Suppressor macrophage treated with lipopolysaccharide for 1 hour (primary cell): ENCODE data around the gene GPR75.

Source experiments
- DNase-seq, 3 donors: peaks; one replicate each; pipeline ENCODE4 v3.0.0-alpha.2; 2020 to 2022

Gene GPR75

GRCh38 chr2:53859206-53860181, at the start of gene GPR75:
TSS of gene GPR75 (minus strand) at chr2:53859967. CDS start at chr2:53854756, 5,211 bp downstream.
- DNase-seq: no peak

DNA sequence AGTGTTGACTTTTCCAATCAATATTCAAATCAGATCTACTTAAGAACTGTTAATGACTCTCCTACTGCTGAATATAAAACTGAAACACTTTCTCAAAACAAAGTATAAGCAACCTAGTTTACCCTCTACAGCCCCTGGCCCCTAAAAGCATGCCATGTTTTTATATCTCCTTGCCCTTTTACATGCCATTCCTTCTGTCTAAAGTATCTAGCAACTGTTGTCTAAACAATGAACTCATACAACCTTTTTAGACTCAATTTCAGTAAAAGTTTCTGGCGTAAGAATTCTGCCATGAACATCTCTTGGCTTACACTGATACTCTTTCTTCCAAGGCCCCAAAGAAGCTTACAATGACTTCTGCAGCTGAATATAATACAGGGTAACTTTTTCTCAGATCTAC, 47.8 kb upstream of the GPR75 start:
- no peak for DNase-seq

DNA sequence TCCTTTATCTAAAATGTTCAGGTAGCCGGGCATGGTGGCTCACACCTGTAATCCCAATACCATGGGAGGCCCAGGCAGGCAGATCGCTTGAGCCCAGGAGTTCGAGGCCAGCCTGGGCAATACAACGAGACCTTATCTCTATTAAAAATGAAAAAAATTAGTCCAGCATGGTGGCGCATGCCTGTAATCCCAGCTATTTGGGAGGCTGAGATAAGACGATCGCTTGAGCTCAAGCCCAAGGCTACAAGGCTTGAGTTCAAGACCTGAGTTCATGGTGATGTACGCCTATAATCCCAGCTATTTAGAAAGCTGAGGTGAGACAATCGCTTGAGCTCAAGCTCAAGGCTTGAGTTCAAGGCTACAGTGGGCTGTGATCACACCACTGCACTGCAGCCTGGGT, 45.6 kb upstream of the GPR75 start:
- DNase-seq: no peak

DNA sequence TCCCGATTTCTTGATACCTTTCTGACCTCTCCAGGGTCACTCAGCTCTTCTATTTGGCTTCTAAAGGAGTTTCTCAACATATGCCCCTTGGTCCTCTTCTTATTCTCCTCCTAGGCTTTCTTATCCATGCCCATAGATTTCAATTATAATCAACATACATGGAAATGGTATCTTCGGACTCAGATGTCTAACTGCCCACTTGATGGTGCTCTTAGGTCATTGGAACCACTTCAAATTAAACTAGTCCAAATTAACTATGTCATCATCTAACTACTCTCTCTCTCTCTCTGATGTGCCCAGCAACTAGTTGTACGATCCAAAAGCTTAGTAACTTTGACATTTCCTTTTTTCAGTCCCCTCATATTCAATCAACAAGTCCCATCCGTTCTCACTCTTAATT, 43.2 kb upstream of the GPR75 start:
- DNase-seq: no peak

GRCh38 chr2:53901192-53901591, 41.4 kb upstream of the GPR75 start:
- DNase-seq: no peak

DNA sequence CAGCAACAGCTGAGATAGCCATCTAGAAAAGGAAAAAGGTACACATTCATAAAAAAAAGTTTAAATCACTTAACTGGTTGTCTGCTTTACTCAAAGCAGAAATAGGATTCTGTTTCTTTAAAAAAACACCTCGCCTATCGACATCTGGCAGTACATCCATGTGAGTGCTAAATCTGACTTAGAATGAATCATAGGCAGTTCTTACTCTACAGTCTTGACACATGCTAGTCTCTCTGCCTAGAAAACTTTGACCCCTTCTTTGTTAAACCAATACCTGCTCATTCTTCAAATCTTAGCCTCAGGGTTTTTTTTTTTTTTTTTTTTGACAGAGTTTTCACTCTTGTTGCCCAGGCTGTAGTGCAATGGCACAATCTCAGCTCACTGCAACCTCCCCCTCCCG, 37.1 kb upstream of the GPR75 start:
- DNase-seq: no peak

GRCh38 chr2:53886406-53887280, 26.9 kb upstream of the GPR75 start:
- DNase-seq: no peak

GRCh38 chr2:53884883-53885282, 25.1 kb upstream of the GPR75 start:
- DNase-seq: no peak

- no peak for DNase-seq
Observed at GRCh38 chr2:53881986-53882385, 22.2 kb upstream of the GPR75 start.

- DNase-seq: no peak
Observed at GRCh38 chr2:53881360-53881759, 21.6 kb upstream of the GPR75 start.

GRCh38 chr2:53880756-53881155, 21.0 kb upstream of the GPR75 start:
- DNase-seq: no peak

DNA sequence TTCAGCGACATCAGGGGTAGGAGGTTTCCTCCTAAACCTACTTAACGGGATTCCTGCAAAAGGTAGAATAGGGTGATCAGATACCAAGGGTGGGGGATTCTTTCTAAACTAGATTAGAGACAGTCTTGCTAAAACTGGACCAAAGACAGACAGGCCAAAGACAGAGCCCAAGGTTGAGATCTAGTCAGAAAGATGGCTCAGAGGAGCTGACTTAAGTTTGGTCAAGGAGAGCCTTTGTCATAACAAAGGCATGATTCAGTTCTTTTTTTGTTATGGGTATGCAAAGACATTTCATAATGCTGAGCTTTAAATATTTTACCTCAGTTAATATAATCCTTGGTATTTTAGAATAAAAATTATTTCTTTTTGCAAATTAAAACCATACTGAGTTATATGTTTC, 17.8 kb upstream of the GPR75 start:
- no peak for DNase-seq

DNA sequence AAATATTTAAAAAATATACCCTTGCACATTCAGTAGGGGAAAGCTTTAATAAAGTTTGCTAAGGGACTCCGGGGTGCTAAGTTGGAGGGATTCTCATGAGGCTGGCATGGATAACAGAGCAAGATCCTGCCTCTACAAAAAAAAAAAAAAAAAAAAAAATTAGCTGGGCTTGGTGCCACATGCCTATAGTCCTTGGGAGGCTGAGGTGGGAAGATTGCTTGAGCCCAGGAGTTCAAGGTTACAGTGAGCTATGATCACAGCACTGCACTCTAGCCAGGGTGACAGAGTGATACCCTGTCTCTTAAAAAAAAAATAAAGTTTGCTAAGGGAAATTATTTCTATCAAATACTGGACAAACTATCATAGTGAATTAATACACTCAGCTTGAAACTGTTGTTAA, 17.3 kb upstream of the GPR75 start:
- DNase-seq: no peak

- DNase-seq: no peak
Observed at GRCh38 chr2:53874401-53874950, 14.7 kb upstream of the GPR75 start.

DNA sequence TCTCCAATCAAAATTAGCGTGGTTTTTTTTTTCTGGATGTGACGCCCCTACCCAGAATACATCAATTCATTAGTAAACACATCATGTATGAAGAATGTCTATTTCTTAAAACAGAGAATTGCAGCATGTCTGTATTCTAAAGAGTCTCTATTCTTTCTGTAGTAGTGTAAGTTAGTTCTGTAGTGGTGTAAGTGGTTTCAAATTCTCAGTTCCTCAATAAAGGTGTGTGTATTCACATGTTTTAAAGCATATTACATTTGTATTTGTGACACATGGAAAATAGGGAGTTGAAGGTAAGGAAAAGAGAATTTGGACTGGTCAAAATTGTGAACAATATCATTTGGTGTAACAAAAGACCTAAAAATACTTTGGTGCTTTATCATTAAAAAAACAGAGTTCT, 8.0 kb upstream of the GPR75 start:
- no peak for DNase-seq

- DNase-seq: no peak
Observed at GRCh38 chr2:53867169-53867568, 7.4 kb upstream of the GPR75 start.

GRCh38 chr2:53865962-53866361, 6.2 kb upstream of the GPR75 start:
- no peak for DNase-seq

GRCh38 chr2:53865264-53865663, 5.5 kb upstream of the GPR75 start:
- DNase-seq: no peak

DNA sequence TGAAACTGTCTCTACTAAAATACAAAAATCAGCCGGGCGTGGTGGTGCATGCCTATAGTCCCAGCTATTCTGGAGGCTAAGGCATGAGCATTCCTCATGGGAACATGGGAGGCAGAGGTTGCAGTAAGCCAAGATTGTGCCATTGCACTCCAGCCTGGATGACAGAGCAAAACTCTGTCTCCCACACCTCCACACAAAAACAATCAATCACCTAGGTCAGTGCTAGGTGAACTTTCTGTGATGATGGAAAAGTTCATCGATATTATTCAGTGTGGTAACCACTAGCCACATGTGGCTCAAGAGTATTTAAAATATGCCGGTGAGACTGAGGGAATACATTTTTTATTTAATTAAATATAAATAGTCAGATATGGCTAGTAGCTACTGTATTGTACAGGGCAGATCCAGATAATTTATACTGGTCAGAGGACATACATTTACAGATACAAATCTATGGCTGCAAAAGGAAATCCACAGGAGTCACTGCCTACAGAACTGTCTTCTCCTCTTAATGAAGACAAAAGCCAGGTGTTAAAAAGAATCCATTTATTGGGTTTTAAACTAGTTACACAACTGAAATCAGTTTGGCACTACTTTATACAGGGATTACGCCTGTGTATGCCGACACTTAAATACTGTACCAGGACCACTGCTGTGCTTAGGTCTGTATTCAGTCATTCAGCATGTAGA, 3.9 kb upstream of the GPR75 start:
- DNase-seq: no peak

DNA sequence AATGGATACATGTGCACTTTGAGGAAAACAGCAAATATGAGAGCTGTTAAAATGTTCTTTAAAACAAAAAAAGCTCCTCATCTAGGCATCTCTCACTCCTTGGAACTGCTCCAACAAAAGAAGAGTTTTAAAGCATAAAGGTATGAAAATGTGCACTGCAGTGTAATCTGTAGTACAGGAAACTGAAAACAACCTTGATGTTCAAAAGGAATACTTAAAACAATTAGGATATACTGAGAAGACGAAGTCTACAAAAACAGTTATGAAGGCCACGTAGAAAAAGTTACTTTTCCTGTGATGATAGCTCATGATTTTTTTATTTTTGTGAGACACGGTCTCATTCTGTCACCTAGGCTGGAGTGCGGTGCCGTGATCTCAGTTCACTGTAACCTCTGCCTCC, 2.1 kb upstream of the GPR75 start:
- DNase-seq: no peak

DNA sequence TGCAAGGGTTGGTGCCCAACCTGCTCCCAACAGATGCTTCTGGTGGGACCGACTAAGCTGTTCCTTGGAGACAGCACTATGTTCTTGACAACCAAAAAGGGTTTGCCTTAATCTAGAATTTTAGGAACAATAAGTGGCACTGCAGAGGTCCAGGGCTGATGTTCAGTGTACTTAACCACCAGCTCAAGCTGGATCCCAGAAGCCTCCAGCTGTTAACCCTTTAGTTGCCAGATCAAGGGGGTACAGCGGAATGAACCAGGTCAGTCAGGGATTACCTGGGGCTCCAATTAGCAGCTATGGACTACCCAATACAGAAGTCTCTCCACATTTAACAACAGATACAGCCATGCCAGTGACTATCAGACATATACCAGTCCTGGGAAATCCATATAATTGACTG, 3.5 kb downstream of the GPR75 start:
- no peak for DNase-seq

GRCh38 chr2:53854678-53855077, 5.1 kb downstream of the GPR75 start:
- no peak for DNase-seq

DNA sequence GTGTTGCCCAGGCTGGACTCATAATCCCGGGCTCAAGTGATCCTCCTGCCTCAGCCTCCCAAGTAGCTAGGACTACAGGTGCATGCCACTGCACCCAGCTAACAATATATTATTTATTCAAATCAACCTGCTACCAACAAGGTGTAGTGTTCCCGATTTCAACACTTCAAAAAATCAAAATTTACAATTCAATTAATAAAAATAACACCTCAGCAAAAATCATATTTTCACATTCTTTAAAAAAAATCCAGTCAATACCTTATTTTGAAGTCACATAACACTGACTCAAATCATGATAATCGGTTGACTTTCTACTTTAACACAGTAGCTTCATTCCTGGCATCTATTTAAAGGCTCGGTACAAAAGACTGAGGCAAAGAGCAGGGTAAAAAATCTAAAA, 7.2 kb downstream of the GPR75 start:
- DNase-seq: no peak
